GM19351 (cell line): ENCODE results near the gene FBRS.
"Not testable (repeated sequence)": the region's sequence is repeated elsewhere in the genome, so short reads cannot be mapped to it uniquely, and the experiment has no call there.

Experiments used
- ATAC-seq: cut with Tn5 transposase; IDR thresholded peaks from one replicate; pipeline ENCODE4 v1.9.1; 2021; ENCODE audit warnings: mild to moderate bottlenecking, moderate library complexity; ENCODE audit not compliant: unreplicated experiment

FBRS gene

DNA sequence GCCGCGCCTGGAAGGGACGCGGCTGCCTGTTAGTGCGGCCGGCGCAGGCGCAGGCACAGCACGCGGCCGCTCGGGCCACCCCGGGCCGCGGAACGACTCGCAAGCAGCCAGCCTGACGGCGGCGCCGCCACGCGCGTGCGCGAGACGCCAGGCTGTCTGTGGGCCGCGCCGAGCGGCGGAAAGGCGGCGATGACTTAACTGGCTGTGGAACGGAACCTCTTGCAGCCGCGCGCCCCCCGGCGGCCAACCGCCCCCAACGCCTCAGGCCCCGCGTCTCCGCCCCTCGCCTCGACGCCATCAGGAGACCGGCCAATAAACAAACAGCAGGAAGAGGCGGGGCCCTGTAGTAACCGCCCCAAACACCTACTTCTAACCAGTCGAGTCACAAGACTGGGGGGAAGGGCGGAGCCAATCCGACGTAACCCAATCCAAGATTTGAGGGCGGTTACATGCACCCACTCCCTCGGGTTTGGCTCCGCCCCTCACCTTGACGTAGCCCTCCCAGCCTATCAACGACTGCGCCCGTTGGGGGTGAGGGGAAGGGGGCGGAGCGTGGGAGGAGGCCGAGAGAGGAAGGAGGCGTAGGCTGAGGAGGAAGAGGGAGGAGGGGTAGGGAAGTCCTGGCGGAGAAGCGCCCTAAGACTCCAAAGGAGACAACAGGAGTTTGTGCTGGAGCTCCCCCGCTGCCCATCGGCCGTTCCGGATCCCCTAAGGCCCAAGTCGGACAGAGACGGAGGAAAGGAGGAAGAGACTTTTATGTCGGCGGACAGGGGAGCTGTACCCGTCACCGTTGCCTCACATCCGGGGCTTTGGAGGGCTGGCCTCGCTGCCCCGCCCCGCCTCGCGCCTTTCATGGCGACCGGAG, at the start of gene FBRS:
FBRS (plus strand) TSS at position 566 of the 865 bp plus-strand sequence. CDS start 1,088 bp downstream, outside the sequence.
- peak; percentile 60 for ATAC-seq

GRCh38 chr16:30609002-30609925, 49.0 kb upstream of the FBRS start:
- ATAC-seq, result peak; percentile 26

DNA sequence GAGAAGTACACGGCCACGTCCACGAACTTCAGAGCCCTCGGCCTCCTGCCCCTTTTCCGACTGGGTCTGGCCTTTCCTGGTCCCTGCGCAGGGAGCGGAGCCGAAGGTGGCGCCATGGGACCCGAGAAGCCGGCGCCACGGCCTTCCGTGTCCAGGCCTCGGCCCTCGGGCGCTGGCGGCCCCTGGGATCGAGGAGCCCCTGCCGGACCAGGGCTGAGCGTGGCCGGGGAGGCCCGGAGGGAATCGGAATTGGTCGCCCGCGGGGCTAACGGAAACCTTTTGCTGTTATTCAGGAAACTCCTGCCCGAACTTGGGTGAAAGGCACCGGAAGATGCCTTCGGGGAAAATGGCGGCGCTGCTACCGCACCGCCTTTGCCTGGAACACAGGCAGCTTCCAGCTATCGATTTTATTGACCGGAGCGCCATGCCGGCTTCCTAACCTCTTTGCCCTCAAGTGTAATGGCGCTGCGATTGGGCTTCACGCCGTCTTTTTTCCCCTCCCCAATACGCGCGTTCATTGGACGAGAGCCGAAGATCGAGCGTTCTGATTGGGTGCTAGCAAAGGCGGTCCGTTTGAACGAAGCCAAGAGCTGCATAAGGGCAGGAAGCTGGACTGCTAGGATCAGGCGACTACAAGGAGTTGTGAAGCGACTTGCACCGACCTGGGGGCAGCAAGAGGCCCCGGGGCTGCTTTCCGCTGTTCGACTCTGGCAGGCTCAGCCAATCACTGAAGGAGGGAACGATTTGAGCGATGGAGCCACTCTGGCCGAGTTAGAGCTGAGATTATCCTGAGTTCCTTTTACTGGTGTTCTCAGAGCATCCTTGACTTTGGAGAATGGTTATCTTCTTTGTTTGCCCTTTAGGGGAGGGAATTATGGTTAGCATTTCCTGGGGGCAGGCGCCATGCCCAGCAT, 48.0 kb upstream of the FBRS start, which contains the start of gene ZNF689:
ZNF689 (minus strand) TSS at position 464 of the 914 bp plus-strand sequence; CDS start at position 116, 348 bp downstream.
- ATAC-seq, result peak; percentile 90

DNA sequence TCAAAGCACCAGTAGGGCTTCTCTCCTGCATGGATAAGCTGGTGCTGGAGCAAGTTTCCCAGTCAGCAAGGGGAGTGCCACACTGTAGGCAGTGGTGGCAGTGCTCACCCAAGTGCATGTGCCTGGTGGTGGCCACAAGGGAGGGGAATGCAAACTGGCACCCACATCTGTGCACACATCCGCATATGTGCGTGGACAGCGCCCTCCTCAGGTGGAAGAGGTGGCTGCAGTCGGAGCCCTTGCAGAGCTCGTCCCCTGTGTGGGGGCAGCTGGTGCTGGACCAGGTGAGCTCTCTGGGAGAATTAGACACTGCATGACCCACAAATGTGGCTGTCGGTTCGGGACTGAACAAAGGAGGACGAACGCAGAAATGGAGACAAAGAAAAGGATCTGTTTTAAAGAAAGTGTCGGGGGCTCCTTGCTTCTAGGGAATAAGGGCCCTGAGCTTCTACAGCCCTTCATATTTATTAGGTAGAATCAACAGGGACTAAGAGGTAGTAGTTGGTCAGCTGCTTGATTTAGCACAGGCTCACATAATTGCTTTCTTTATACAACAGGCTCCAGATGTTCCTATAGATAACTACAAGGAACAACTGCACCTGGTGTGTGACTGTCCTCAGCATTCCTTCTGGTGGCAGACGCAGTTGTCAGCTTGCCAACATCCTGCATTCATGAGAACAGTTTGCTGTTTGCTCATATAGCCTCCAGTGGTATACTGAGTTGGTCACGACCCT, 42.7 kb upstream of the FBRS start:
- ATAC-seq, result no peak

- ATAC-seq, result no peak
Measured at GRCh38 chr16:30619202-30619601, 39.0 kb upstream of the FBRS start.

- ATAC-seq, result no peak
Measured at GRCh38 chr16:30619638-30620037, 38.6 kb upstream of the FBRS start.

DNA sequence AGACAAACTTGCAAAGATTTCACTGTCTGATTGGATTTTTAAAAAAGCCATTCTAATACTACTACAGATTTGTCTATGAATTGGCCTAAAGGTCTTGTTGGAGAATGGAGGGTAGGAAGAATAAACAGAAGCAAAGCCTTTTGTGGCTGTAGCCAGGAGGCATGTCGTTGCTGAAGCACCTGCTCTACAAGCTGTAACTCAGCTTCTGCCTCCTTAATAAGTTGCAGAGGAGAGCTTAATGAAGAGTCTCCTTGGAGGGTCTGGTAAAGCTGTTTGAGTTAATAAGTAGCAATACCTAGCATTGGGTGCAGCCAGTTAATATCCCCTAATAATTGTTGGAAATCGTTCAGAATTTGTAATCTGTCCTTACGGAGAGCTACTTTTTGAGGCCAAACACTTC, 38.1 kb upstream of the FBRS start:
- ATAC-seq, result no peak

DNA sequence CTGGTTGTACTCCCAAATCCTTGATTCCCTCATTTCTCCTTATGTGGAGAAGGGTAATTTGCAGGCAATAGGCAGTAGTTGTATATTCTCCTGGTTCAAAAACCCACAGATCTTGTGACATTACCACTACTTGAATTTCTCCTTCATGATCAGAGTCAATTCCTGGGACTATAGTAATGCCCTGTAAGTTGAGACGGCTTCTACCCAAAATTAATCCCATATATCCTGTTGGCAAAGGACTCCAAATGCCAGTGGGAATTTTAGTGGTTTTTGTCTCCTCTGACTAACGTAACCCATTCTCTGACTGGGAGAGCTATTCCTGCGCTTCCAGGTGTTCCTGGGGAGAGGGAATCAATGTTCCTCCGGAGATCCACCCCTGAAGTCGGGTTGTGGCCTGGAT, 36.5 kb upstream of the FBRS start:
- no peak for ATAC-seq

DNA sequence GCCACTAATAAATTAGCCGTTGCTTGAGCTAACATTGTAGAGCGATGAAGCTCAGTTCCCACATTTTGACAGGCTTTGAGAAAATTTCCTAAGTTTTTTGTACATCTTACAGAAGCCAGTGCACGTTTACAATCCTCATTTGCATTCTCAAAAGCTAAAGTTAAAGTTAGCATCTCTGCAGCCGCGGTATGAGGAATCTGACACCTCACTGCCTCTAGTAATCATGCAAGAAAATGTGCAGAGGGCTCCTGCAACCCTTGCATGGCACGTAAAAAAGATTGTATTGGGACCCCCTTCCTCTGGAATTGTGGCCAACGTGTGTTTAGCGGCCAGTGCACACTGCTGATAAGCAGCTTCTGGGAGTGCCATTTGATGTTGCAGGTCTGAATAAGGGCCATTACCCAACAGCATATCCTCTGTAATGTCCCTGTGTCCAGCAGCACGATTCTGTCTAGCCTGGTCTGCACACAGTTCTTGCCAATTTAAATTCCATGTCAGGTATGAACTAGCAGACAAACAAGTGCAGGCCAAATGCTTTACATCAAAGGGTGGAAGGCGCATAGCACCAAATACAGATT, 35.7 kb upstream of the FBRS start:
- no peak for ATAC-seq

GRCh38 chr16:30623536-30624283, 34.5 kb upstream of the FBRS start:
- ATAC-seq, result no peak

DNA sequence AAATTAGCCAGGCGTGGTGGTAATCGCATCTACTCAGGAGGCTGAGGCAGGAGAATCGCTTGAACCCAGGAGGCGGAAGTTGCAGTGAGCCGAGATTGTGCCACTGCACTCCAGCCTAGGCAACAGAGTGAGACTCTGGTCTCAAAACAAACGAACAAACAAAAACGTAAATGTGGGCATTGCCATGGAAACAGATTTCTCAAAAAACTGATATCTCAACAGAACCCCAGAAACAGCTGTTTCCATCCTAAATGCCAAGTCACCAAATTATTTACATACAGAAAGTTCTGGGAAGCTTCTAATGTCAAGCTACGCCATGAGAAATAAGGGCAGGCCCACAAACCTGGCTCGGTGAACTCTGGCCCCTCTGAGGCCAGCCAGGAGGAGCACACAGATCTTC, 32.0 kb upstream of the FBRS start:
- ATAC-seq, result no peak

GRCh38 chr16:30628628-30629540, 29.3 kb upstream of the FBRS start:
- ATAC-seq, result no peak

DNA sequence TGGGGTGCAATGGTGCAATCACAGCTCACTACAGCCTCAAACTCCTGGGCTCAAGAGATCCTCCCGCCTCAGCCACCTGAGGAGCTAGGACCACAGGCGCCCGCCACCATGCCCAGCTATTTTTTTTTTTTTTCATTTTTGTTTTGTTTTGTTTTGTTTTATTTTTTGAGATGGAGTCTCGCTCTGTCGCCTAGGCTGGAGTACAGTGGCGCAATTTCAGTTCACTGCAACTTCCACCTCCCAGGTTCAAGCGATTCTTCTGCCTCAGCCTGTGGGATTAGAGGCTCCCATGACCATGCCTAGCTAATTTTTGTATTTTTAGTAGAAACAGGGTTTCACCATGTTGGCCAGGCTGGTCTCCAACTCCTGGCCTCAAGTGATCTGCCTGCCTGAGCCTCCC, 25.8 kb upstream of the FBRS start:
- not testable (repeated sequence) for ATAC-seq

GRCh38 chr16:30633526-30633925, 24.7 kb upstream of the FBRS start:
- ATAC-seq, result no peak

GRCh38 chr16:30636599-30636998, 21.6 kb upstream of the FBRS start:
- ATAC-seq, result no peak

DNA sequence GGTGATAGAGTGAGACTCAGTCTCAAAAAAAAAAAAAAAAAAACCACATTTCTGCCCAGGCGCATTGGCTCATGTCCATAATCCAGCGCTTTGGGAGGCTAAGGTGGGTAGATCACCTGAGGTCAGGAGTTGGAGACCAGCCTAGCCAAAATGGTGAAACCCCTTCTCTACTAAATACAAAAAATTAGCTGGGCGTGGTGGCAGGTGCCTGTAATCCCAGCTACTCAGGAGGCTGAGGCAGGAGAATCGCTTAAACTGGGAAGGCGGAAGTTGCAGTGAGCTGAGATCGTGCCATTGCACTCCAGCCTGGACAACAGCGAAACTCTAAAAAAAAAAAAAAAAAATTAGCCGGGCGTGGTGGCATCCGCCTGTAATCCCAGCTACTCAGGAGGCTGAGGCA, 21.1 kb upstream of the FBRS start:
- ATAC-seq, result not testable (repeated sequence)

- ATAC-seq, result no peak
Measured at GRCh38 chr16:30637944-30638343, 20.3 kb upstream of the FBRS start.
